AG04450 (cell line): ENCODE results near the gene ZNF8. TPM values are rescaled to one million over a fixed set of nuclear protein-coding genes. Genes with fewer than 3 reads are reported as not detected.

Source experiments
- CTCF ChIA-PET: fragments of 300-600, 350-600 bp; formaldehyde crosslinking; extraction: SDS; loops from one replicate; lab custom pipeline; 2022; ENCODE audit warnings: antibody characterized with exemption, inconsistent platforms; lab: Charles Lee
- POLR2A ChIA-PET: fragments of 350-600 bp; formaldehyde crosslinking; extraction: SDS; loops from one replicate; lab custom pipeline; 2021; ENCODE audit warnings: antibody characterized with exemption, inconsistent platforms; lab: Yijun Ruan, JAX
- DNase-seq: peaks from one replicate; pipeline ENCODE4 v3.0.0-alpha.2; 2011; ENCODE audit warnings: low read depth, low spot score
- H3K27ac ChIP-seq: one replicate; pipeline ENCODE4 v1.5.1; 2012; ENCODE audit warnings: low read depth, low read length, control low read depth
- H3K27me3 ChIP-seq: one replicate; pipeline ENCODE4 v1.6.0; 2012; ENCODE audit warnings: low read length; ENCODE audit not compliant: control insufficient read depth, insufficient read depth
- H3K4me3 ChIP-seq: 2 replicates; pipeline ENCODE4 v1.5.1; 2011; ENCODE audit warnings: mild to moderate bottlenecking, low read depth, low read length, control low read depth
- H3K9me3 ChIP-seq: 2 replicates; pipeline ENCODE4 v1.5.1; 2012; ENCODE audit warnings: low read length; ENCODE audit not compliant: control insufficient read depth, insufficient read depth
- polyA minus RNA-seq: library from RNA; depleted of rRNA, polyadenylated mRNA; stranded (reverse); fragments of >200 nt; gene quantifications from 2 replicates; pipeline ENCODE4 v1.2.3, GENCODE V29; 2011; rRNA and poly(A)+ RNA removed
- polyA plus RNA-seq: library from polyadenylated mRNA; depleted of rRNA; stranded (reverse); fragments of >200 nt; gene quantifications from 2 replicates; pipeline ENCODE4 v1.2.3, GENCODE V29; 2011; rRNA removed
- TF ChIP-seq, protein P1 (sequence below): IDR thresholded peaks from 2 replicates; pipeline ENCODE4 v1.5.1; 2011; ENCODE audit warnings: low read depth, low read length, control low read depth, inconsistent platforms

ZNF8 gene
- polyA plus RNA-seq (3.2 and 3.5 TPM in 2 replicates), polyA minus RNA-seq (12.8 and 13.0 TPM in 2 replicates)

DNA sequence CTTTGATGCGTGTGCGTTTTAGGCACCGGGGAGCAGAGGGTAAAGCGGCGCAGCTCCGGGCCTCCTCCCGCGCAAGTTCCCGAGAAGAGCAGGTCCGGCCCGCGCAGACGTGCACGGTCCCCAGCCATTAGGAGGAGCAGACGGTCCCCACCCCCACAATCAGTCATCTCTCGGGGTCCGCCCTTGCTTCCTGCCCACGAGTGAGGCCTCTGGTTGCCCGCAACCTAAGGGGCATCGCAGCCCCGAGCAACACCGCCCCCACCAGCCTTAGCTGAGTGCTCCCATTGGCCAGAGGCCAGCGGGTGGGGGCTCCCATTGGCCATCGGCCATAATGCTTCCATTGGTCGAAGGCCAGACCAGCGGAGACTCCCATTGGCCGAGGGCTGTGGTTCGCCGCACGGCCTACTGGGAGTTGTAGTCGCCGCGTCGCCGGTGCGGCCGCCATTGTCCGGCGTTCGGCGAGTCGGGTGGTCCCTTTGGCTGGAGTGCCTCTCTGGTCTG, at the start of gene ZNF8:
ZNF8 (plus strand) TSS at position 415 of the 501 bp plus-strand sequence. CDS start 127 bp downstream, outside the sequence.
- POLR2A ChIA-PET: interaction anchor here (0.6 to 1.5 kb wide), 6 partner anchors 22 to 281 kb away, joined by 3 to 5 read pairs (median 3); partner anchors contain the start of genes ERVK3-1, ZBTB45, ZNF544 and ZNF606
- TF ChIP-seq, protein P1, sequence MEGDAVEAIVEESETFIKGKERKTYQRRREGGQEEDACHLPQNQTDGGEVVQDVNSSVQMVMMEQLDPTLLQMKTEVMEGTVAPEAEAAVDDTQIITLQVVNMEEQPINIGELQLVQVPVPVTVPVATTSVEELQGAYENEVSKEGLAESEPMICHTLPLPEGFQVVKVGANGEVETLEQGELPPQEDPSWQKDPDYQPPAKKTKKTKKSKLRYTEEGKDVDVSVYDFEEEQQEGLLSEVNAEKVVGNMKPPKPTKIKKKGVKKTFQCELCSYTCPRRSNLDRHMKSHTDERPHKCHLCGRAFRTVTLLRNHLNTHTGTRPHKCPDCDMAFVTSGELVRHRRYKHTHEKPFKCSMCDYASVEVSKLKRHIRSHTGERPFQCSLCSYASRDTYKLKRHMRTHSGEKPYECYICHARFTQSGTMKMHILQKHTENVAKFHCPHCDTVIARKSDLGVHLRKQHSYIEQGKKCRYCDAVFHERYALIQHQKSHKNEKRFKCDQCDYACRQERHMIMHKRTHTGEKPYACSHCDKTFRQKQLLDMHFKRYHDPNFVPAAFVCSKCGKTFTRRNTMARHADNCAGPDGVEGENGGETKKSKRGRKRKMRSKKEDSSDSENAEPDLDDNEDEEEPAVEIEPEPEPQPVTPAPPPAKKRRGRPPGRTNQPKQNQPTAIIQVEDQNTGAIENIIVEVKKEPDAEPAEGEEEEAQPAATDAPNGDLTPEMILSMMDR: no peak
- Histone ChIP-seq H3K4me3 (peak within 1 kb of the TSS; percentile 92), H3K27ac (peak within 1 kb of the TSS; percentile 87), H3K27me3 (no peaks in the 10 kb centered on the region), H3K9me3 (peaks cover 68% of the 10 kb centered on the region)
- peak; percentile 97 for DNase-seq
- CTCF ChIA-PET: no interaction called here

DNA sequence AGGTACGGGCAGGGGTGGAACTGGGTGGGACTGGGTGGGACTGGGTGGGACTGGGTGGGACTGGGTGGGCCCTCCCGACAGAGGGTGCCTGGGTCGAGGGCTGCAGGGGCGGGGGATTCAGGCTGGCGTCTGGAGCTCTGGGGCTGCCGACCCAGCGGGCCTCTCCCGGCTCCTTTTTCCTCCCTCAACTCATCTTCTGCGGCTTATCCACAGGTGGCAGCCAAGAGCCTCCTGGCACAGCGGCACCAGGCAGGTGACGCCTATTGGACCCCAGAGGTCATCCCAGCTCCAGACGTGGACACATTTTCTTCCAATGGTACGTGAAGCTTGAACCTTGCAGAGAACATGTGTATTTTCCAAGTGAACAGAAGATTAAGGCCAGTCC, 49.5 kb upstream of the ZNF8 start:
- ChIA-PET POLR2A (interaction anchor here (1.3 to 1.7 kb wide), 3 partner anchors 11 to 49 kb away, joined by 4 to 5 read pairs (median 5); partner anchors contain the start of genes ZNF274 and ZNF8), CTCF (interaction anchor here (0.6 kb wide), 1 partner anchor 315 kb away, joined by 3 read pairs; no protein-coding TSS in a partner anchor)
- Histone ChIP-seq H3K9me3 (peaks cover 70% of the 10 kb centered on the region), H3K27ac (no peak overlapping the region), H3K27me3 (no peaks in the 10 kb centered on the region), H3K4me3 (peak overlapping the region; percentile 82)
- DNase-seq: no peak
- TF ChIP-seq, protein P1: peak; percentile 25; the same call in 1 of the 2 replicates

DNA sequence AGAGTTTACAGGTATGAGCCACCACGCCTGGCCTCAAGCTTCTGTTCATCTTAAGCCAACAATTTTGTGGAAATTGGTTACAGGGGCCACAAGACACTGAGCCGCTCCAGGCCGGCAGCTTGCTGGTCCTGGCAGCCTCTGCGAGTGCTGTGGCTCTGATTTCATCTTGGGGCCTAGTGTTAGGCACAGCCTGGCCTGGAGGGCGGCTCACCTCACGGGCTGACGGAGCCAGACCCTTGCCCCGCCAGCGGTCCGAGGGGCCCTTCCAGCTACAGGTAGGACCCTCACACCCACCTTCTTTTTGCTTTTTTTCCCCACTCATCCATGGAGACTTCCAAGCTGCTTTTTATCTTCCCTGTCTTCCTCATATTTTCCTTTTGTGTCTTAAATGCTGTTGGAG, 41.4 kb upstream of the ZNF8 start:
- CTCF ChIA-PET: interaction anchor here (0.6 kb wide), 1 partner anchor 45 kb away, joined by 3 read pairs; no protein-coding TSS in a partner anchor
- POLR2A ChIA-PET: no interaction called here
- Histone ChIP-seq H3K27ac (no peak overlapping the region), H3K9me3 (peaks cover 71% of the 10 kb centered on the region), H3K4me3 (no peak overlapping the region), H3K27me3 (no peaks in the 10 kb centered on the region)
- TF ChIP-seq, protein P1: no peak
- no peak for DNase-seq

DNA sequence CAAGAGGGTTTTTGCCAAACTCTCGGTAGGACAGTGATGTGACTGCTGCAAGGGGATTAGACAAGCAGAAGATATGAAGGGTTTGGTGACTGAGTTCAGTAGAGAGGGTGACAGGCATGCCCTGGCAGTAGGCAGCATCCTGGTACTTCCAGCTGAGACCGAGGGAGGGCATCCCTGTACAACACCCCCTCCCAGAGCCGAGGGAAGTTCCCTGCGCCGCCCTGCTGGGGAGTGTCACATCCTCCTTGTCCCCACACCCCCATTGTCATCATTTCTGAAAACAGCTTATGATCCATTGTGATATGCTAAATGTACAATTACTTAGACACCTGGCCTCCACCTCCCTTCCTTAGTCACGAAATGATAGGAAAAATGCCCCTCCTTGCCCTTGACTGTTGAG, 35.4 kb upstream of the ZNF8 start:
- TF ChIP-seq, protein P1: no peak
- POLR2A ChIA-PET: no interaction called here
- peaks cover 93% of the 10 kb centered on the region for H3K9me3 ChIP-seq

DNA sequence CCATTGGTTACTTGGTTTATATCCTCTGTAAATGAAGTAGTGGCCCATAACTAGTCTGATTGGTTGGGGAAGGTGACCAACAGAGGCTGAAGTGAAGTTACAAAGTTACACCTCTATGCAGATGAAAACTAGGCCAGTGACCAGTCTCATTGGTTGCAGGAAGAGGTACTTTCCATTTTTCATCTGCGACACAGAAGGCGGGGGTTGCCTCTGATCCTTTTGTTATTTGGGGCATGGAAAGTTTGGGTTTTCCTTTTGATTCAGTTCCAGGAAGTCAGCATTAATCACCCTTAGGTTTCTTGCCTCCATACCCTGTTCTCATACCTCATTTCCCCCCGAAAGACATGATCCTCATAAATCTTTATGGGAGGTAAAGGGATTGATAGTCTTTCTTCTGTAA, 29.9 kb upstream of the ZNF8 start:
- Histone ChIP-seq H3K9me3 (peaks cover 81% of the 10 kb centered on the region), H3K27me3 (no peaks in the 10 kb centered on the region), H3K4me3 (no peak overlapping the region), H3K27ac (no peak overlapping the region)
- ChIA-PET POLR2A (no interaction called here), CTCF (no interaction called here)
- DNase-seq: no peak
- TF ChIP-seq, protein P1: no peak

More for the DNA sequence above, 35.4 kb upstream of the ZNF8 start:
- CTCF ChIA-PET: no interaction called here
- DNase-seq: no peak
- H3K27me3 ChIP-seq: no peaks in the 10 kb centered on the region
- H3K4me3 ChIP-seq: no peak overlapping the region
- H3K27ac ChIP-seq: no peak overlapping the region
